ENCODE results near the gene SIX5. TPM values are rescaled to one million over a fixed set of nuclear protein-coding genes. Genes with fewer than 3 reads are reported as not detected.
"Not testable (repeated sequence)": the region's sequence is repeated elsewhere in the genome, so short reads cannot be mapped to it uniquely, and the experiment has no call there.

Gene SIX5
- total RNA-seq, 1 experiment from 2014 or later: 38.7 TPM

GRCh38 chr19:45801603-45802175, 32.6 kb upstream of the SIX5 start:
- ATAC-seq (no peak), DNase-seq (ENCODE audit: low read depth, low spot score) (no peak)
- TF ChIP-seq REST (IDR thresholded peaks at IDR 0.05; ENCODE audit: insufficient read depth in 1 of 2, low read depth in 2 of 2, low read length in 1 of 2): no peak
- TF ChIP-seq POLR2AphosphoS5 (IDR thresholded peaks at IDR 0.05; ENCODE audit: low read depth, low read length): no peak
- TF ChIP-seq CTCF (IDR thresholded peaks at IDR 0.05): no peak
- TF ChIP-seq TCF7L2 (IDR thresholded peaks at IDR 0.05; ENCODE audit: low read depth, low read length): no peak
- no peak for TF ChIP-seq SIN3A (IDR thresholded peaks at IDR 0.05; ENCODE audit: borderline replicate concordance, insufficient read depth, low read depth, low read length)
- Histone ChIP-seq H3K4me3 (ENCODE audit: low read depth in 2 of 2, low read length in 2 of 2) (no peak overlapping the region), H3K36me3 (ENCODE audit: control insufficient read depth, insufficient read depth, low read length) (no peaks in the 10 kb centered on the region), H3K27ac (ENCODE audit: low read length) (no peak overlapping the region), H3K27me3 (ENCODE audit: control insufficient read depth, insufficient read depth, low read length) (no peaks in the 10 kb centered on the region), H3K4me1 (ENCODE audit: control insufficient read depth, insufficient read depth, low read length) (peaks cover 4% of the 10 kb centered on the region; the same call in 1 of the 2 replicates), H3K9me3 (ENCODE audit: control insufficient read depth, insufficient read depth, low read depth, low read length) (no peaks in the 10 kb centered on the region)
- intact Hi-C loops (cut with micrococcal nuclease; ENCODE audit: unreplicated experiment): no loop called here
- in situ Hi-C loops (cut with HindIII; ENCODE audit: low pct_unique_long_range_greater_than_20kb, low sequenced_read_pairs): no loop called here
- BruUV-seq (replicated peaks): no TSS peak
- ChIA-PET POLR2A (interaction anchor here (0.7 to 0.8 kb wide), 2 partner anchors 13 to 124 kb away, joined by 3 to 6 read pairs; no protein-coding TSS in a partner anchor), CTCF (no interaction called here)

- Histone ChIP-seq H3K27me3 (ENCODE audit: control insufficient read depth, insufficient read depth, low read length) (no peaks in the 10 kb centered on the region), H3K9me3 (ENCODE audit: control insufficient read depth, insufficient read depth, low read depth, low read length) (no peaks in the 10 kb centered on the region), H3K4me3 (ENCODE audit: low read depth in 2 of 2, low read length in 2 of 2) (no peak overlapping the region), H3K4me1 (ENCODE audit: control insufficient read depth, insufficient read depth, low read length) (peaks cover 4% of the 10 kb centered on the region; the same call in 1 of the 2 replicates), H3K36me3 (ENCODE audit: control insufficient read depth, insufficient read depth, low read length) (no peaks in the 10 kb centered on the region), H3K27ac (ENCODE audit: low read length) (no peak overlapping the region)
- POLR2A ChIA-PET: no interaction called here
- in situ Hi-C loops (cut with HindIII; ENCODE audit: low pct_unique_long_range_greater_than_20kb, low sequenced_read_pairs): no loop called here
- BruUV-seq (replicated peaks): no TSS peak
- no peak for TF ChIP-seq POLR2AphosphoS5 (IDR thresholded peaks at IDR 0.05; ENCODE audit: low read depth, low read length)
- no peak for TF ChIP-seq CTCF (IDR thresholded peaks at IDR 0.05)
- no peak for TF ChIP-seq SIN3A (IDR thresholded peaks at IDR 0.05; ENCODE audit: borderline replicate concordance, insufficient read depth, low read depth, low read length)
- no peak for TF ChIP-seq TCF7L2 (IDR thresholded peaks at IDR 0.05; ENCODE audit: low read depth, low read length)
- no peak for TF ChIP-seq REST (IDR thresholded peaks at IDR 0.05; ENCODE audit: insufficient read depth in 1 of 2, low read depth in 2 of 2, low read length in 1 of 2)
- DNase-seq (ENCODE audit: low read depth, low spot score): no peak
- intact Hi-C loops (cut with micrococcal nuclease; ENCODE audit: unreplicated experiment): no loop called here
- CTCF ChIA-PET: interaction anchor here (0.9 kb wide), 1 partner anchor 26 kb away, joined by 3 read pairs; no protein-coding TSS in a partner anchor
- ATAC-seq: no peak
Measured at GRCh38 chr19:45800070-45800553, 31.1 kb upstream of the SIX5 start.

- peak; percentile 35; the same call in 1 of the 2 replicates for ATAC-seq
- H3K4me1 ChIP-seq (ENCODE audit: control insufficient read depth, insufficient read depth, low read length); H3K36me3 ChIP-seq (ENCODE audit: control insufficient read depth, insufficient read depth, low read length); in situ Hi-C loops (cut with HindIII; ENCODE audit: low pct_unique_long_range_greater_than_20kb, low sequenced_read_pairs); H3K4me3 ChIP-seq (ENCODE audit: low read depth in 2 of 2, low read length in 2 of 2); H3K27me3 ChIP-seq (ENCODE audit: control insufficient read depth, insufficient read depth, low read length); intact Hi-C loops (cut with micrococcal nuclease; ENCODE audit: unreplicated experiment); H3K9me3 ChIP-seq (ENCODE audit: control insufficient read depth, insufficient read depth, low read depth, low read length); H3K27ac ChIP-seq (ENCODE audit: low read length); BruUV-seq (replicated peaks); DNase-seq (ENCODE audit: low read depth, low spot score); POLR2A ChIA-PET: not testable (repeated sequence)
- CTCF ChIA-PET: interaction anchor here (0.7 to 1.4 kb wide), 4 partner anchors 17 to 30 kb away, joined by 3 to 10 read pairs (median 4); partner anchors contain the start of genes DMPK and SIX5
Measured at GRCh38 chr19:45799541-45799940, 30.5 kb upstream of the SIX5 start.
